NCI-H1930 (cell line): ENCODE results near the gene KDM4C.

ENCODE experiments used
- DNase-seq, 2 experiments: peaks; one replicate each; lab custom pipeline; 2025; lab: John Stamatoyannopoulos, UW

Gene KDM4C

GRCh38 chr9:7143645-7144200 is 385.9 kb downstream of the KDM4C start:
- no peak for DNase-seq

- no peak for DNase-seq
These were observed 386.7 kb downstream of the KDM4C start for GRCh38 chr9:7144265-7145046.

DNA sequence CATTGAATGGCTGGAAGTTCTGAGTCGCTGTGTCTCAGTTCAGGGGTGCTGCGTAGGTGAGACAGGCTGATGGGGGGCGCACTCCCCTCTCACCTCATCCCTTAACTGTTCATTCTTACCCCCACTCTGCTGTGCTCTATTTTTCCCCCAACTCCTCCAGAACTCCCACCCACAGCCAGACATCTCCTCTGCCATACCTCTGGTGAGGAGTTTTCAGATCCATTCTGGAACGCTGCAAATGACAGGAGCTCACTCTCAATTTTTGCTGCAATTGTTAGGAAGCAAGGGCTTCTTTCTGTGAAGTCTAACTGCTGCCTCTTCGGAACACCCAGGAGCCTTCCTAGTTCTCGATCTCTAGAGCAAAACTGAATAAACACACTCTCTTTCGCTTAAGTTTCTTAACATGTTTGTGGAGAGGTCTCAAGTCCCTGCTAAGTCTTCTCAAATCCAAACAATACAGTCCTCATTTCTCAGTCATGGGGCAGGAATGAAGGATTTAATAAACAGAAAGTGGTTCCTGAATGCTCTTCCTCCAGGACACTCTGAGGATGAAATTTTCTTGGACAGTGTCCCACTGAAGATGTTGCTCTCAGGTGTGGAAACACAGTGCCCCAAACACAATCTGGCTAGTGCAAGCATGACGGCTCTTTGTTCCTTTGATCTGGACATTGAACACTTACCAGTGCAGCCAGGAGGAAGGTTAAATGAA is 387.7 kb downstream of the KDM4C start:
- DNase-seq, result no peak

- DNase-seq, result no peak
These were observed 388.8 kb downstream of the KDM4C start for GRCh38 chr9:7146582-7146981.

- DNase-seq, result no peak
These were observed 389.6 kb downstream of the KDM4C start for GRCh38 chr9:7147121-7148090.

- DNase-seq, result no peak
These were observed 390.5 kb downstream of the KDM4C start for GRCh38 chr9:7148243-7148765.

DNA sequence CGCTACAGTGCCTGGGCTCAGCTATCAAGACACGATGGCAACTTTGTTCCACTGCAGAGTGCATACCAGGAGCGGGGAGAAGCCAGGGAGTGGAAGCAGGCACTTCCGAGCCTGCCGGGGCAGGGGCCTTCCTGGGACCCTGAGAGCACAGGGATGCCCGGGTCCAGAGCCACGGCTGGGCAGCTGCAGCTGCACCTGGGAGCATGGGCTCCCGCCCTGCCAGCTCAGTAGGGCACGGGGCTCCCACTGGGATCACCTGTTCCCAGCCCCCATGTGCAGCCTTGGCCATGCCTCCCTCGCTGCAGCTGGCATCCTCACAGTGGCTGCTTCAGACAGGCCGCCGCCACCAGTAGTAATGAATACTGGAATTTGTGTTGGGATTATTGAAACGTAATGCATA is 391.5 kb downstream of the KDM4C start:
- no peak for DNase-seq

DNA sequence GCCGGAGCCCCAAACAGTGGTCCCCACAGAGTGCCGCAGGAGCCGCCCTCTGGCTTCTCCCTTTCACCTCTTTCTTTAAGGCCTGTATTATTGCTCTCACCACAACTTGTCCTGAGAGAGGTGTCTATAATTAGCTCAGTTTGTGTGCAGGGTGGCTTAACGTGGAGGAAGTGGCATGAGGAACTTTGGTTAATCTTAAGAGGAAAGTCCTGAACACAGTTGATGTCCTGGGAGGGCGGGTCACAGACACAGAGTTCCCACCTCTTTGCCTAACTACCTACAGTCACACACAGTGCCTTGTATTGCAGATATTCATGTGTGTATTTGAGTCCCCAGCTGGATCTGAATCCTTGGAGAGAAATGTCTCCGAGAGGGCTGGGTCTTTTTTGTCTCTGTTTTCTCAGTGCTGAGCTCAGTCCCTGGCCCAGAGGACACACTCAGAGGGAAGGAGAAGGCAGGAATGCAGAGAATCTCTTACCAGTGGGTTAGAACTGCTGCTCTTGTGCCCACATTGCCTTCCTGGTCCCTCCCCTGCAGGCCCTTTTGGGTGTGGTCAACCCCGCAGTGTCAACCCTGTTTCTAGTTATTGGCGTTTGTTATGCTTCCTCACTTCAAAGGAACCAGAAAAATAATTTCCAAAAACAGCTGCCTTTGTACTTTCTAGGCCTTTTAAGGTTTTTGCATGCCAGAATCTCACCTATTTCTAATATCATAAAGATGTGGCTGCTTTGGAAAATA is 392.5 kb downstream of the KDM4C start:
- DNase-seq, result no peak

- no peak for DNase-seq
These were observed 395.4 kb downstream of the KDM4C start for GRCh38 chr9:7153134-7153533.

- no peak for DNase-seq
These were observed 395.8 kb downstream of the KDM4C start for GRCh38 chr9:7153566-7153965.

DNA sequence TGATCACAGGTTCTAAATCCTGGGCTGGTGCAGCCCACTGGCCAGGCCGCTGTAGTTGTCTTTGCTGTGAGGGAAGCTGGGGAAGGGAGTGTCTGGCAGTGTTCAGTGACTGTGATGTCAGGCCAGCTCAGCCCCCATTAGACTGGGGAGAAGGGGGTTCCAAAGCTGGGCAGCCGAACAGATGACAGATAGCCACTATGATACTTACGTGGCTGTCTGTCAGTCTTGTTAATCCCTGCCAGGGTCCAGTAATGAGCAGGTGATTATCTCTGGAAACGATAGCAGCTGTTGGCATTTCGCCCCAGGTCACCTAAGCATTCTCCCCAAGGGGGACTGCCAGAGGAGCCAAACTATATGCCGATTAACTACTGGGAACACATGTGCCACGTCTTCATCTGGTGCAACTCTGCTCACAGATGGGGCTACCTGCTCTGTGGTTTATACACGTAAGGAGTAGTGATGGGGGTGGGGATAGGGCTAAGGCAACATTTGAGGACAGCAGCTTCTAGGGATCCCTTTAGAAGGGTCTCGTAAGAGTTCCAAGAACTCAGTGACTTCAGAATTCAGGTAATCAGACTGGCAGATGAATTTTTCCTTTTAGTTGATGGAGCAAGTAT is 396.3 kb downstream of the KDM4C start:
- DNase-seq, result no peak

DNA sequence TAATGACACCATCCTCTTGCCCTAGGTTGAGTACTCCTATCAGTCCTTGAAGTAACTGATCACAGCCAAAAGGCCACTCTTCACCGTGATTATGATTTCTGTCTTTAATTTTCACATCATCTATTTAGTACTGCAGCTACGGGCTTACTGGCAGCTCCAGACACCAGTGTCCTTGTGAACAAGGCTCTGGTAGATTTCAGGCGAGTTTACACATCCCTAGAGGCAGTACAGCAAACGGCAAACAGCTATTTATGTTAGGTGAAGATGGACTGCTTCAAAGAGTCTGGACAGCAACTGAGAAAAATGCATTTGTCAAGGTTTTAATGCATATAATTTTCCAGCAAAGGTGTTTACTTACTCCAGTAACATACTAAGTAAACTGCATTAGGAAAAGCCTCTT is 396.9 kb downstream of the KDM4C start:
- DNase-seq, result no peak

DNA sequence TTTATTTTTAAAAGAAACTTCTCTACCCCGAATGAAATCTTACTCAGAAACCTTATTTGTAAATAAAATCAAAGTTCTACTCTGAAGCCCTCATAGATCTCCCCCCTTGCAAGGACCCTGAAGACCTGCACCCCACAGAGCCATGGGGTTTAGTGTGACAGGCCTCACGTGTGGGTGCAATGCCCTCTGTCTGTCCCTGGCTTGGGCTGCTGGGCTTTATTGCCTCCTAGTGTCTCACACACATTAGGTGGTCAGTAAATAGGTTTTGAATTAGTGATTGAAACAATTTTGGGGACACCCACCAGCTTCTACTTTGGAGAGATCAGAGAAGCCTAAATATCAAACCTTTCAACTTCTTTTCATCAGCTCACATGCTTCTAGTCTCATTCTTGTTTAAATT is 403.7 kb downstream of the KDM4C start:
- DNase-seq, result no peak

DNA sequence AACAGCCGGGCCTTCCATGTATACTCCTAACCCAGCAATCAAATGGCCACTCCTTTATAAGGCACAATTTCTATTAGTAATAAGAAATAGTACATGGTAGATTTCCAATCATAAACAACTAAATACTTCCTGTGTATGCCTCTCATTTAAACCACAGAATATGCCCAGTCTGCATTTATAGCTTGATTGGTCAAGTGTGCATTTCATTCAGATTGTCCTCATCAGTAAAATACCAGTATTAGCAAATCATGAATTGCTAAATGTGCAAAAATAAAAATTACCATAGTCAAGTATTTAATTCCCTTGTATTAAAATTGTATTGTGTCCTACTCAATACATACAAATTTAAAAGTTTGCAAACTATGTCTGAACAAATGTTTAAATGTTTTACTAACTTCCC is 406.2 kb downstream of the KDM4C start:
- no peak for DNase-seq

GRCh38 chr9:7164440-7165330 is 406.9 kb downstream of the KDM4C start:
- no peak for DNase-seq

- no peak for DNase-seq
These were observed 407.7 kb downstream of the KDM4C start for GRCh38 chr9:7165331-7165975.

DNA sequence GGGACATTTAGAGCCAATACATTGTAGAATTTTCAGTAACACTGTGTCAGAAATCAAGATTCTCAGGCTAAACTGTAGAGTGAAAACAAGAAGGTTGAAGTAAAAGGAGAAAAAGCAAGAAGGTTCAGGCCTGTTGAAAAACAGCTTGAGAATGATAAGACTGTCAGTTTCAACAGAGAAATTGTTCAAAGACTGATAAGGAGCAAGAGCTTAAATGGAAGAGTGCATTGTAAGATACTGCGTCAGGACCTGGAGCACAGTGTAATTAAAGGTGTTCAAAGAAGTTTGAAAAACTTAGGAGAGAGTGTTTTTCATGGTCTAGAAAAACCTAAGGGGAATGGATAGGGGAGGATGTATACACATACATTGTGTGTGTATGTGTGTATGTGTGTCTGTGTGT is 408.3 kb downstream of the KDM4C start:
- DNase-seq, result no peak

DNA sequence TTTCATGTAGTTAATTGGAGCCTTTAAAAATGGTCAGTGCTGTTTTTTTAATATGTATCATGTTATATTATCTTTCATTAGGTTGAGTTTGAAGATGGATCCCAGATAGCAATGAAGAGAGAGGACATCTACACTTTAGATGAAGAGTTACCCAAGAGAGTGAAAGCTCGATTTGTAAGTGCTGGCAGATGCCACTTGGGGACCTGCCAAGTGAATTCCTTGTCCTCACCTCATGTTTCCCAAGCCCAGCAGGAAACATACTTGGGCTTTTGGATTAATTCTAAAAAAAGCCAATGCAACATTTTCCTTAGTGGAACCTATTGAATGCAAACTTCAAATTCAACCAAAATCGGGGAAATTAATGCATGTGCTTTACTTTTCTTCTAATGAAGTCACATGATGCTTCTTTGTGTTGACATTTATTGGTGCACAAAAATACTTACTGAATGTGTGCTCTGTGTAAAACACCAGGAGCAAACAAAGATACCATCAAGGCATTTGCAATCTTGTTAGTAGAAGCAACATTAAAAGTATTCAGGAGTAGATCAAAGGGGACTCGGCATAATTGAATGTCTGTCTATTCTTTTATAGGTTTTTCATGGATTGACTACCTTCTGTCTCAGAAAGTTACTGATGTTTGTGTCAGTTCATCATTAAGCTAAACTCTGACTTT is 412.1 kb downstream of the KDM4C start:
- no peak for DNase-seq
